HG02623 (cell line): Measurements from ENCODE around the gene AADACL3.

Experiments used
- ATAC-seq: cut with Tn5 transposase; IDR thresholded peaks from one replicate; pipeline ENCODE4 v1.9.1; 2021; ENCODE audit warnings: moderate library complexity; ENCODE audit not compliant: unreplicated experiment

The AADACL3 gene

GRCh38 chr1:12764016-12764415 is 48.1 kb downstream of the AADACL3 start:
- no peak for ATAC-seq

- ATAC-seq = no peak
These were observed 53.1 kb downstream of the AADACL3 start for GRCh38 chr1:12769031-12769430.

GRCh38 chr1:12769976-12770505 is 54.1 kb downstream of the AADACL3 start:
- no peak for ATAC-seq

GRCh38 chr1:12770620-12771019 is 54.7 kb downstream of the AADACL3 start:
- ATAC-seq = no peak

GRCh38 chr1:12771186-12771585 is 55.3 kb downstream of the AADACL3 start:
- ATAC-seq = no peak

- ATAC-seq = no peak
These were observed 56.6 kb downstream of the AADACL3 start for GRCh38 chr1:12772520-12772919.

- ATAC-seq = no peak
These were observed 57.5 kb downstream of the AADACL3 start, which contains the start of gene PRAMEF12 for GRCh38 chr1:12773438-12773837. PRAMEF12 (plus strand) TSS chr1:12773738; CDS start chr1:12774868, 1,130 bp downstream.

GRCh38 chr1:12774801-12775345 is 59.0 kb downstream of the AADACL3 start:
- no peak for ATAC-seq

GRCh38 chr1:12775443-12775842 is 59.5 kb downstream of the AADACL3 start:
- no peak for ATAC-seq

GRCh38 chr1:12776801-12777557 is 61.1 kb downstream of the AADACL3 start:
- ATAC-seq = no peak
